Measurements from ENCODE around the gene UBL3. TPM values are rescaled to one million over a fixed set of nuclear protein-coding genes. Genes with fewer than 3 reads are reported as not detected.

Gene UBL3
- total and polyA plus RNA-seq, 2 donors from 2014 or later, result 18.1 to 34.1 TPM

DNA sequence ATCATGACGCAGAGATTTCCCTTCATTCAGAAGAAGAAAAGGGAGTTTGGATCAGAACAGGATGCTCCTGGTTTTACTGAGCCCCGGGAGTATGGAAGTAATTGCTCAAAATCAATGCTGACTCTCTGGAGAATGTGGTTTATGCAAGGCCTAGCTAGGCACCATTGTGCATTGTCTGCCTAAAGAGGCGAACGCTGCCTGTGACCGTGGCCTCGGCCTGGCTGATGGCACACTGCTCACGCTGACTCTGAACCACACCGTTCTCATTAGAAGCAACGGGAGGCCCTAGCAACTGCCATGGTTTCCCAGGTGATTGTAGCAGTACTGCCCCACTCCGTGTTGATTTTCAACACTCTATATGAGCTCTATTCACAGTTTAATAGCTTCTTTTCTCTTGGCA, 41.7 kb upstream of the UBL3 start:
- no peaks in the 10 kb centered on the region for H3K9me3 ChIP-seq (ENCODE audit: control insufficient read depth in 2 of 3, insufficient read depth in 1 of 3, low read length in 3 of 3)
- H3K27ac ChIP-seq (ENCODE audit: low read depth in 2 of 2, low read length in 2 of 2), result no peak overlapping the region
- no peaks in the 10 kb centered on the region for H3K4me1 ChIP-seq (ENCODE audit: control insufficient read depth in 2 of 3, insufficient read depth in 2 of 3, low read depth in 1 of 3, low read length in 3 of 3)
- H3K27me3 ChIP-seq (ENCODE audit: control insufficient read depth, insufficient read depth, low read length), result no peaks in the 10 kb centered on the region
- no peak for FAIRE-seq
- H3K9ac ChIP-seq (ENCODE audit: low read length in 3 of 3), result no peak overlapping the region
- DNase-seq, result no peak
- intact Hi-C loops (cut with DNase I), result no loop called here
- no peak overlapping the region for H3K4me3 ChIP-seq (ENCODE audit: low read length in 3 of 3)
- H3K36me3 ChIP-seq (ENCODE audit: control insufficient read depth in 2 of 3, insufficient read depth in 3 of 3, low read length in 3 of 3), result no peaks in the 10 kb centered on the region
- TF ChIP-seq, protein P1, sequence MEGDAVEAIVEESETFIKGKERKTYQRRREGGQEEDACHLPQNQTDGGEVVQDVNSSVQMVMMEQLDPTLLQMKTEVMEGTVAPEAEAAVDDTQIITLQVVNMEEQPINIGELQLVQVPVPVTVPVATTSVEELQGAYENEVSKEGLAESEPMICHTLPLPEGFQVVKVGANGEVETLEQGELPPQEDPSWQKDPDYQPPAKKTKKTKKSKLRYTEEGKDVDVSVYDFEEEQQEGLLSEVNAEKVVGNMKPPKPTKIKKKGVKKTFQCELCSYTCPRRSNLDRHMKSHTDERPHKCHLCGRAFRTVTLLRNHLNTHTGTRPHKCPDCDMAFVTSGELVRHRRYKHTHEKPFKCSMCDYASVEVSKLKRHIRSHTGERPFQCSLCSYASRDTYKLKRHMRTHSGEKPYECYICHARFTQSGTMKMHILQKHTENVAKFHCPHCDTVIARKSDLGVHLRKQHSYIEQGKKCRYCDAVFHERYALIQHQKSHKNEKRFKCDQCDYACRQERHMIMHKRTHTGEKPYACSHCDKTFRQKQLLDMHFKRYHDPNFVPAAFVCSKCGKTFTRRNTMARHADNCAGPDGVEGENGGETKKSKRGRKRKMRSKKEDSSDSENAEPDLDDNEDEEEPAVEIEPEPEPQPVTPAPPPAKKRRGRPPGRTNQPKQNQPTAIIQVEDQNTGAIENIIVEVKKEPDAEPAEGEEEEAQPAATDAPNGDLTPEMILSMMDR (IDR thresholded peaks at IDR 0.05; ENCODE audit: borderline replicate concordance, extremely low read depth, insufficient read depth), result no peak

DNA sequence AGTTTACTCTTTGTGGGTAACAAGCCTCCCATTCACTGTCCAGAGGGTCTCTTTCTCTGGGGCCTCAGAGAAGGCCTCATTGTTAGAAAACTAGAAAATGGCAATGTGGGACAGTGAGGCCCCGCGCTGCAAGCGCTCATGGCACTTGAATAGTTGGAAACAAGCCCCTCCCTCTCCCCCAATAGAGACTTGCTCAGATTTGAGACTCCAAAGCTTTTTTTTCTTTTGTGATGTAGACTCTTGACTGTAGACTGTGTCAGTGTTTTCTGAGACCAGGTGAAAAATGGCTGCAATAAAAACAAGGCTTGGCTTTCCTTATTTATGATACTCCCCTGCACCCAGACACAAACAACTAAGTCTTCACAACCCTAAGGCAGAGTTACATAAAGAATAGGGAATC, 38.7 kb upstream of the UBL3 start:
- H3K36me3 ChIP-seq (ENCODE audit: control insufficient read depth in 2 of 3, insufficient read depth in 3 of 3, low read length in 3 of 3), result no peaks in the 10 kb centered on the region
- intact Hi-C loops (cut with DNase I), result no loop called here
- H3K27ac ChIP-seq (ENCODE audit: low read depth in 2 of 2, low read length in 2 of 2), result no peak overlapping the region
- H3K4me1 ChIP-seq (ENCODE audit: control insufficient read depth in 2 of 3, insufficient read depth in 2 of 3, low read depth in 1 of 3, low read length in 3 of 3), result no peaks in the 10 kb centered on the region
- no peak for FAIRE-seq
- TF ChIP-seq, protein P1 (IDR thresholded peaks at IDR 0.05; ENCODE audit: borderline replicate concordance, extremely low read depth, insufficient read depth), result no peak
- H3K27me3 ChIP-seq (ENCODE audit: control insufficient read depth, insufficient read depth, low read length), result no peaks in the 10 kb centered on the region
- peak in 1 of 5 donors; percentile 64 for DNase-seq
- no peak overlapping the region for H3K9ac ChIP-seq (ENCODE audit: low read length in 3 of 3)
- no peak overlapping the region for H3K4me3 ChIP-seq (ENCODE audit: low read length in 3 of 3)
- H3K9me3 ChIP-seq (ENCODE audit: control insufficient read depth in 2 of 3, insufficient read depth in 1 of 3, low read length in 3 of 3), result no peaks in the 10 kb centered on the region

DNA sequence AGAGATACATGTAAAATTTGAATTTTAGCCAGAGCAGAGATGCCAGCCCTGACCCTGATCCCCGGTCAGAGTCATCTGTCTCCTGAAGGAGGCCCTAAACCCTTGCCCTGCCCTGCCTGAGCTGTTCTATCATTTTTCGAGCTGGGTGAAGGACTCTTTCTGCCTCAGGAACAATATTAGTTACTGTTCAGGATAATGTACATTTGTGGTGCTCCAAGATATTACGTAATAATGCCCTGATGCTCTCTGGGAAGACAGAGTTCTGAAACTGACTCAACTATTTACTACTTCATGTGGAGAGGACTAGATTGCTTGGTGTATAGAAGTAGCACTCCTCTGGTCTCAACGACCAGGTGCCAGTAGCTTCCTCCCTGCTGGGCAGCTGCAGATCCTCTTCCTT, 37.9 kb upstream of the UBL3 start:
- Histone ChIP-seq H3K4me3 (ENCODE audit: low read length in 3 of 3) (no peak overlapping the region), H3K27me3 (ENCODE audit: control insufficient read depth, insufficient read depth, low read length) (no peaks in the 10 kb centered on the region), H3K9me3 (ENCODE audit: control insufficient read depth in 2 of 3, insufficient read depth in 1 of 3, low read length in 3 of 3) (no peaks in the 10 kb centered on the region), H3K27ac (ENCODE audit: low read depth in 2 of 2, low read length in 2 of 2) (no peak overlapping the region), H3K36me3 (ENCODE audit: control insufficient read depth in 2 of 3, insufficient read depth in 3 of 3, low read length in 3 of 3) (no peaks in the 10 kb centered on the region), H3K9ac (ENCODE audit: low read length in 3 of 3) (no peak overlapping the region), H3K4me1 (ENCODE audit: control insufficient read depth in 2 of 3, insufficient read depth in 2 of 3, low read depth in 1 of 3, low read length in 3 of 3) (no peaks in the 10 kb centered on the region)
- DNase-seq, result no peak
- intact Hi-C loops (cut with DNase I), result no loop called here
- TF ChIP-seq, protein P1 (IDR thresholded peaks at IDR 0.05; ENCODE audit: borderline replicate concordance, extremely low read depth, insufficient read depth), result no peak
- FAIRE-seq, result no peak

DNA sequence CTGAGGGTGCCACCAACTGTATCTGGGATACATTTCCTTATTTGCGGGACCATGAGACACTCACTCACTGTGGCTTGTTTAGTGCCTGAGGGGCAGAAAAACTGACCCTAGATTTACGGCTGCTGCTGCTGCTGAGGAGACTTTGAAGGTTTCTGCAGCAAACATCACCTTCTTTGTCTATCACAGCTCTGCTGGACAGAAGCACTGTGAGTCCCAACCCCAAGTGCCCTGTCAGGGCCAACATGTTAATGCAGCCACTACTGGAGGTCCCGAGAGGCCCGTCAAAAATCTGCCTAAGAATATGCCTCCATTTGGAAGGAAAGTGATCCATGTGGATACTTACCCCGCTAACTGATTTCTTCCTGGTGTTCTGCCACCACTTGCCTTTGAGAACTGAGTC, 37.3 kb upstream of the UBL3 start:
- no peak for FAIRE-seq
- H3K4me1 ChIP-seq (ENCODE audit: control insufficient read depth in 2 of 3, insufficient read depth in 2 of 3, low read depth in 1 of 3, low read length in 3 of 3), result no peaks in the 10 kb centered on the region
- TF ChIP-seq, protein P1 (IDR thresholded peaks at IDR 0.05; ENCODE audit: borderline replicate concordance, extremely low read depth, insufficient read depth), result no peak
- no peaks in the 10 kb centered on the region for H3K27me3 ChIP-seq (ENCODE audit: control insufficient read depth, insufficient read depth, low read length)
- no peaks in the 10 kb centered on the region for H3K9me3 ChIP-seq (ENCODE audit: control insufficient read depth in 2 of 3, insufficient read depth in 1 of 3, low read length in 3 of 3)
- no peak overlapping the region for H3K4me3 ChIP-seq (ENCODE audit: low read length in 3 of 3)
- intact Hi-C loops (cut with DNase I), result no loop called here
- peak in 1 of 5 donors; percentile 18 for DNase-seq
- H3K9ac ChIP-seq (ENCODE audit: low read length in 3 of 3), result no peak overlapping the region
- no peaks in the 10 kb centered on the region for H3K36me3 ChIP-seq (ENCODE audit: control insufficient read depth in 2 of 3, insufficient read depth in 3 of 3, low read length in 3 of 3)
- H3K27ac ChIP-seq (ENCODE audit: low read depth in 2 of 2, low read length in 2 of 2), result no peak overlapping the region

Measured in kidney (tissue), 14 donors.